Fibroblast of the conjunctiva (primary cell): ENCODE measurements around the gene ANKMY2.
A peak's percentile ranks its signal among the peaks of the same experiment; 100 is the strongest.
"Not testable (repeated sequence)": the region's sequence is repeated elsewhere in the genome, so short reads cannot be mapped to it uniquely, and the experiment has no call there.

Experiments used
- DNase-seq: peaks from one replicate; pipeline ENCODE4 v3.0.0-alpha.2; 2010; ENCODE audit warnings: low read depth

Gene ANKMY2

DNA sequence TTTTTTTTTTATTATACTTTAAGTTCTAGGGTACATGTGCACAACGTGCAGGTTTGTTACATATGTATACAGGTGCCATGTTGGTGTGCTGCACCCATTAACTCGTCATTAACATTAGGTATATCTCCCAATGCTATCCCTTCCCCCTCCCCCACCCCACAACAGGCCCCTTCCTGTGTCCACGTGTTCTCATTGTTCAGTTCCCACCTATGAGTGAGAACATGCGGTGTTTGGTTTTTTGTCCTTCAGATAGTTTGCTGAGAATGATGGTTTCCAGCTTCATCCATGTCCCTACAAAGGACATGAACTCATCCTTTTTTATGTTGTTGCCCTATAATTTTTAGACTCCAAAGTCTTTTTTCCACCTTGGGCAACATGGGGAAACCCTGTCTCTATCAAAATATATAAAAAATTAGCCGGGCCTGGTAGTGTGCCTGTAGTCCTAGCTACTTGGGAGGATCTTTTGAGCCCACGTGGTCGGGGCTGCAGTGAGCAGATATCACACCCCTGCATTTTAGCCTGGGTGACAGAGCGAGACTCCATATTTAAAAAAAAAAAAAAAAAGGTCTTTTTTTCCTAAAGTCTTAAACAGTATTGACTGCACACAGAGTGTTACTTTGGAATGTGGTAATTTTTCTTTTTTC, 14.4 kb upstream of the ANKMY2 start:
- DNase-seq = not testable (repeated sequence)

GRCh38 chr7:16657656-16658279, 12.2 kb upstream of the ANKMY2 start:
- DNase-seq = peak; percentile 60

DNA sequence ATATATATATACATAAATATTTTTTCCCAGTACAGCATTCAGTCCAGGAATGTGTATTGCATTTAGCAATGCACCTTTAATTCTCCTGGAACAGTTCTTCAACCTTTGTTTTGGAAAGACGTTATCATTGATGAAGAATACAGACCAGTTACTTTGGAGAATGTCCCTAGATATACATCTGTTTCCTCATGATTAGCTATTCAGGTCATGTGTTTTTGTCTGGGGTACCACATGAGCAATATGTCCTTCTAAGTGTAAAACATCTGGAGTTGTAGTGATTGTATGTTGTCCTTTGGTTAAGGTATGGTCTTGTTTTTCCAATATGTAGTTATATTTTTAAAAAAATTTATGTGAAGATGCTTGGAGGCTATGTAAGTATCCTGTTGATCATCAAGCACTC, 10.6 kb upstream of the ANKMY2 start:
- DNase-seq = no peak

GRCh38 chr7:16655394-16655793, 9.8 kb upstream of the ANKMY2 start:
- DNase-seq = no peak

- DNase-seq = no peak
Observed at GRCh38 chr7:16652888-16653287, 7.3 kb upstream of the ANKMY2 start.

DNA sequence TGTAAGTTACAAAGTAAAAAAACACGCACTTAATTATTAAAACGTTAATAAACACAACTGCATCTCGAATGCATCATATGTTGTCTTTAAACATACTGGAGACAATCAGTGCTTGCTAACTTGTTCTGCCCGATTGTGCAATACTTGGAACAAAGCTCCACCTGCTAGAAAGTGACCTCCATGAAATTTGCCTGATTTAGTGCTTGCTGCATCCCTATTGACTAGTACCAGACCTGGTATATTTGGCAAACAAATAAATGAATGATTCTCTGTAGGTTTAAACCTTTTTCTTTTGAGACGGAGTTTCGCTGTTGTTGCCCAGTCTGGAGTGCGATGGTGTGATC, 6.7 kb upstream of the ANKMY2 start:
- DNase-seq = no peak

DNA sequence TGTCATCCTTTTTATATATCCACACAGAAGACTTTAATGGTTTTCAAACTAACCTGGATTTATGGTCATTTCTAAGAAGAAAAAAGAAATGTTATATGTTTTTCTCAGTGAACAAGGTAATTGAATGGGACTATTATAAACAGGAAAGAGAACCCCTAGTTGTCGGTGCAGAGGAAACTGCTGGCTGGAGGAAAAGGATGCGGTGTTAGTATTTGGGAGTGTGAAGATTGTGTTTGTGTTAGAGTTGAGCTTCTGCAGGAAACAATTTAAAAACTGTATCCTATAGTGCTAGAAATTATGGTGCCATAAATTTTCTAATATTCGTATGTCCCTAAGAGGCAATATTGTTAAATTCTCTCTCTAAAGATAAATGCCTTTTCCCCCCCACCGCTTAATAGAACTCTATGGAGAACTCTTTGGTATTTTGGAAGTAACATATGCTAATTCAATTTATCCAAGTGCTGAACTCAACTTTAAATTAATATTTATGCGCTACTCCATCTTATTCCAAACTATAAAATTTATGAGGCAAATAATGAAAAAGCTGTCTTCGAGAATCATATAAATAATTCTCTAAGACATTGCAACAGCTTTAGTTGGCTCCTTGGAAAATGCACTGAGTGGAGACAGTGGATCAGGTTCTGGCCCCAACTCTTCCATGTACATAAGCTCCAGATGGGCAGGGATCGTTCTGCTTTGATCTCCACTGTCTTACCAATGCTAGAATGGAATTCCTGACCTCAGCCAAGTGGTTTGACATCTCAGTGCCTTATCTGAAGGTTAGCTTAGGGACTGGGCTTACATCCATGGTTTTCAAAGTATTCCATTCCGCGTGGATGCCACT, 6.1 kb upstream of the ANKMY2 start:
- DNase-seq = no peak

DNA sequence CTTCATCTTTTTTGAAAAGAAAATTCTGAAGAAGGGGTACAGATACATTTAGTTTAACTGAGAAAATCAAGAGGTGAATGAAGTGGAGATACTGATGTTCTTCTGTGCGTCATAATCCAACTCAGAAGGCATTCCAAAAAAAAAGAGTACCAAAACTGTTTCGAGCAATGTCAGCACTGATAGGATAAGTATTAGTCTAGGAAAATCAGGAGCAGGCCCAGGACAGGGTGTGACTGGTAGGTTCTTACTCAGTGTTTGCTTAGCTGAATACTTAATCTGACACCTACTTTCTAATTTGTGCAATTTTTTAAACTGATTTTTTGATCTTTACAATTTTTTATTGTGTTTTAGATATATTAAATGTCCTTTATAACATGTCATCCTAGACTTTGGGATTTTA, 4.7 kb upstream of the ANKMY2 start:
- no peak for DNase-seq

DNA sequence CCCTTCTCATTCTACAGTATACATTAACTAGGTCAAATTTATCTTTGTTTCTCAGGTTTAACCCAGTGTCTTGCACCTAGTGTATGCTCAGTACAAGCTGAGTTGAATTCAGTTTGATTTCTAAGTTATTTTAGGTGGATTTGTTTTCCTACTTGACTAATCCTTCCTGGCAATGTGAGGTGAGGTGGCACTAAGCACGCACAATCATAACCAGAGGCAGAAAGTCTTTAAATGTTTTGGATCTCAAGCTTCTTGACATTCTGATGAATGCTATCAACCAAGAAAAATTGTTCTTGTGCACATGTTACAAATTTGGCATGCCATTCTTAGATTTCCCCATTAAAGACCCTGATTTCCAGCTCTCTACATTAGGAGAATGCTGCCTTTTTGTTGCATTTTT, 3.6 kb upstream of the ANKMY2 start:
- DNase-seq = no peak

GRCh38 chr7:16648551-16648950, 3.0 kb upstream of the ANKMY2 start:
- no peak for DNase-seq

DNA sequence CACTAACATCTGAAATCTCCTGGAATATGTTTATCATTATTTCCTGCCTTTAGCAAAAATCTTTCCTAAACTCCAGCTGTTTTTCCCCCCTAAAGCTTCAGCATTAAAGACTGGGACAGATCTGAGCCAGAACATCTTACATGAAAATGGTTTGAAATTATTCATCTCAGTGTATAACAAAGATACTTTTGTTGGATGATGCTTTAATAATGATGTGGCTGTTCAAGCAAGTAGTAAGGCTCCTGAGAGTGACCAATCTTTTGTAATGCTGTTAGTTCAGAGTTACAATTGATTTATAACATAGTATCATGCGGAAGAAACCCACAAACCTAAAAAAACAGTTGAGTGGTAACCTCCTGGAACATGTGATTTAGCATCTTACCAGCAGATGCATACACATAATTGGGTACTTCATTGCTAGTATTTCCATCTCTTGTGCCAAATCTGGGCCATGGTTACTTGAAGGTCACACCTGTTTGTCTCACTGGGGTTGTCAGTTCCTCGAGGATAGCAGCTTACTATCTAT, 1.9 kb upstream of the ANKMY2 start:
- DNase-seq = no peak

- DNase-seq = no peak
Observed at GRCh38 chr7:16646472-16647072, 1.0 kb upstream of the ANKMY2 start.

DNA sequence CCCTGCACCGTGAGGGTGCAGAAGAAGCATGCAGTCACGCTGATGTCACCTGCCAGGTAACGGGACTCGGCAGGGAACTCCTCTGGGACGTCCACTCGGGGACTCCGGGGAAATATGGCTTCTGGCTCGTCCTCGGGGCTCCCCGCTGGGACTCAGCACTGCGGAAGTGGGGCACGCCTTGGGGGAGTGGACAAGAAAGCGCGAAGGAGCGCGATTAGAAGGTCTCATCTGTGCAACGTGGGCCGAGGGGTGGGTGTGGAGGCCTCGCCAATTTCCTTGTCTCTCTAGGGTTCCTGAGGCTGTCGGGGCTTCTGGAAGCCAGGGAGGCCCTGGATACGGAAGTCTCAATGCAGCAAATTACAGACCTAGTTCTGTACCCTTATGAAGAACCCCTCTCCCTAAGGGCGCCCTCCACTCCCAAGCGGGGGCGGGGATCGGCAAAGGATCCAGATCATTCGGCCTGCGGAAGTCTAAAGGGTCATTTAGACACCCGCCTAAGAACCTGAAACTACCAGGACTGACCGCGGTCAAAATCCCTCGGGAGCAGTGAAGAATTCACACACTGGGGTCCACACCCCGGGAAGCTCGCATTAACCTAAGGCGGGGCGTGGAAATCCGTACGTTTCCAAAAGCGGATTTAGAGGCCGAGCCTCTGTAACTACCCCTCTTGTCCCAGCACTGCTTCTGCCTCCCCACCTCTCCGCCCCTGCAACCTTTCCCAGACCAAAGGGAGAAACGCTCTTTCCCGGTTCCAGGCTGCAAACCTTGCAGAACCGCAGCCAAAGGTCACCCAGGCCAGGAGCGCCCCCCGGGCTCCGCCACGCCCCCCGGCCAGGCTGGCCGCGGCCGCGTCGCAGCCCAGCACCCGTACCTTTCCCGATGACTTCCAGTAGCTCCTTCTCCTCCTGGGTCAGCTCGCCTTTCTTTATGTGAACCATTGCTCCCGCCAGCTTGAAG, 640 bp downstream of the ANKMY2 start:
- no peak for DNase-seq

DNA sequence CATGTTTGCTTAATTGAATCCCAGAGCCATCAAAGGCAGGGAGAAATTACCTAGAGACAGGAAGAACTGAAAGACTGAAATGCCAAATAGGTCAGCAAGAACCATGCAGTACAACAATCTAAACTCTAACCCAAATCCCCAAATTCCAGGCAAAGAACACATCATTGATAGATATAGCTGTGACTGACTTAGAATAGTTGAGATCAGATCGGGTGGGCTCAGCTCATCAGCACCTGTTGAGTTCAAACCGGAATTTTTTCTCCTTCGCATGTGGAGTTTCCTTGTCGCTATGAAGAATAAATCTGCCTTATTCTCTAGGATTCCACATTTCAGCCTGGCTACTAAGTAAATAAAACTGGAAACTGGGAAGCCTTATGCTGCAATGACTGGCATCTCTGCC, 1.4 kb downstream of the ANKMY2 start:
- no peak for DNase-seq

- DNase-seq = no peak
Observed at GRCh38 chr7:16638282-16639280, 7.0 kb downstream of the ANKMY2 start.

DNA sequence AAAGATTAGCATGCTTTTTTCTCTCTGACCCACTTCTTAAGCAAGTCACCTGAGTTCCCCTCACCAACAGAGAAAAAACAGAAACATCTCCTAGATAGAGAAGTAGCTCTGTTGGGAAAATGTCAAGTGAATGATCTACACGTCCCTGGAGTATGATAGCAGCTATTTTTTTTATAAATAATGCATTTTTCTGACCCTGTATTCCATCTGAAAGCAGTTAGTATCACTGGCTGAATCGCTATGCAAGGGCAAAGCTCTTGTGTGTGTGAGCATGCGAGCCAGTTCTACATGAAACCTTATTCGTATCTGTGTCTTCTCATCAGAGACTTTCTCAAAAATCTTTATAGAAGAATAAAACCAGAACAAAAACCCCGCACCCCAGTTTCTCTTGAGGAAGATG, 8.2 kb downstream of the ANKMY2 start:
- no peak for DNase-seq

DNA sequence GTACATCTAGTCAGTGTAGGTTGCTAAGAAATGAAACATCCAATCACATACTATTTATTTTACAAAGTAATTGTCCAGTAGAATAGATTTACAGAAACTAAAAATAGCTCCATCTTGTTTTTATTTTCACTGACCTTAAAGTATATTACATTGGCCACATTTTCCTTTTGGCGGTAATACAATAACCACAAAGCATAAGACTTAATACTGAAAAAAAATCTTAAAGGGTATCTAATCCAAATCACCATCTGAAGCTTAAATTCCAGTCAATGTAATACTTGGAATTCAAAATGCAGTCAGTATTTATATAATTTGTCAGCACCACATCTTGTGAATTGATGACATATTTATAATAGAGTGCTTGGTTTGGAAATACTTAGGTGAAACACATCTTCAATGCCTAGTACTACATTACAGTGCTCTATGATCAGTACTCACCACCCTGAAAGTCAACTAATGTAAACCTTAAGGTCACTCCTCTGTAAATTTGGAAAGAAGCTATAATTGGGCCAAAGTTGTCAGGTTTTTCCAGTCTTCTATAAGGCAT, 8.9 kb downstream of the ANKMY2 start:
- peak; percentile 66 for DNase-seq

DNA sequence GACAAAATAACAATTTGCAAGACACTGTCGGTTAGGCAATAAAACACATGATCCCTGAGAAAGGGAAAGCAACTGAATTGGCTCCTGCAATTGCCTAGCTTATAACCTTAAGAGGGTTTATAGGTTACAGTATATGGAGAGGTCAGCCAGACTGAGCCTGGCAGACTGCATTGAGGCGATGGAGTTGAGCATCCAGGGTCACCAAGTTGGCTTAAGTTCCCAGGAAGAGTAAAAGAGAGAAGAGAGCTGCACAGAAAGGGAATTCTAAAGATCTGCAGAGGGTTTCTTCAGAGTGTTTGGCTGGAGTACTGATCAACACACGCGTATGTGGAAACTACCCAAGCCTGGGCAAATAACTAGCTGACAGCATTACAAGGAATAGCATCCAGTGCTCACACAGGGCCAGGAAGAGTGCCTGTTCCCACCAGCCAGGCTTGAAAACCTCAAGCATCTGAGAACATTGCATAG, 11.2 kb downstream of the ANKMY2 start:
- DNase-seq = peak; percentile 52

- no peak for DNase-seq
Observed at GRCh38 chr7:16630654-16631053, 14.9 kb downstream of the ANKMY2 start.

DNA sequence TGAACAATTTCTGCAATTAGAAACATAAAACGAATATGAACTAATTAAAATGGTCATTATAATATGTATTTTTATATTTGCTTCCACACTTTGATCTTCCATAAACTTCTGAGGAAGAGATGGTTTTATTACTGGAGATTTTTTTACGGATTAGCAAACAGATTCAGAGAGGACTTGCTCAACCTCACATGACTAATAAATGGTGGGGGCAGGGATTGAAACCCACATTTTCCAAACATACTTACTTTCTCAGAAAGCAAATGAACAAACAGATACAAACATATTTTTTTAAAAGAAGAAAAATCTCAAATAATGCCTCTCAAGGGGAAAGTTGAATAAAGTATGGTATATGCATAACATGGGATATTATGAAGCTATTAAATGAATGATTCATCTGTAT, 18.3 kb downstream of the ANKMY2 start:
- DNase-seq = no peak
